Measurements from ENCODE around the gene GJD2. TPM values are rescaled to one million over a fixed set of nuclear protein-coding genes. Genes with fewer than 3 reads are reported as not detected.
A peak's percentile ranks its signal among the peaks of the same experiment; 100 is the strongest.

The GJD2 gene
- total and polyA plus RNA-seq, 7 donors: not detected

- ATAC-seq (peak in 2 of 4 donors; percentile 31 to 42), DNase-seq (no peak)
- no peak for TF ChIP-seq CTCF (IDR thresholded peaks at IDR 0.05)
- no peaks in the 10 kb centered on the region for H3K36me3 ChIP-seq (ENCODE audit: insufficient read depth in 1 of 2, low read depth in 1 of 2)
- intact Hi-C loops (cut with DNase I): loop anchor here in 1 of 2 donors (5.0 kb wide), 1 partner anchor 75 kb away; the partner anchor contains the start of gene ACTC1
- no peaks in the 10 kb centered on the region for H3K27me3 ChIP-seq (ENCODE audit: insufficient read depth in 3 of 3, low read length in 2 of 3)
- 19 to 27% (median 26%) methylated on average over 4 of the region's 4 CpGs for WGBS, 3 donors
- H3K9me3 ChIP-seq: no peaks in the 10 kb centered on the region
- H3K4me3 ChIP-seq: peak overlapping the region; percentile 46
- peak overlapping the region; percentile 77 for H3K27ac ChIP-seq
- H3K4me1 ChIP-seq: peaks cover 68% of the 10 kb centered on the region
Observed at GRCh38 chr15:34722439-34722836, 32.4 kb downstream of the GJD2 start.

GRCh38 chr15:34721802-34722438 is 32.9 kb downstream of the GJD2 start:
- 5 to 7% (median 5%) methylated on average over 26 to 30 of the region's 30 CpGs for WGBS, 3 donors

GRCh38 chr15:34721157-34721801 is 33.5 kb downstream of the GJD2 start:
- peak overlapping the region; percentile 77 for H3K27ac ChIP-seq
- no peak for ATAC-seq
- H3K27me3 ChIP-seq (ENCODE audit: insufficient read depth in 3 of 3, low read length in 2 of 3): no peaks in the 10 kb centered on the region
- peaks cover 68% of the 10 kb centered on the region for H3K4me1 ChIP-seq
- H3K4me3 ChIP-seq: peak overlapping the region; percentile 46
- intact Hi-C loops (cut with DNase I): loop anchor here in 1 of 2 donors (5.0 kb wide), 1 partner anchor 76 kb away; the partner anchor contains the start of gene ACTC1
- no peak for DNase-seq
- TF ChIP-seq CTCF (IDR thresholded peaks at IDR 0.05): no peak
- 75 to 86% (median 85%) methylated on average over 7 of the region's 7 CpGs for WGBS, 3 donors
- no peaks in the 10 kb centered on the region for H3K36me3 ChIP-seq (ENCODE audit: insufficient read depth in 1 of 2, low read depth in 1 of 2)
- no peaks in the 10 kb centered on the region for H3K9me3 ChIP-seq

More at GRCh38 chr15:34721802-34722438, 32.9 kb downstream of the GJD2 start:
- intact Hi-C loops (cut with DNase I): loop anchor here in 1 of 2 donors (5.0 kb wide), 1 partner anchor 75 kb away; the partner anchor contains the start of gene ACTC1
- Histone ChIP-seq H3K9me3 (no peaks in the 10 kb centered on the region), H3K27ac (peak overlapping the region; percentile 77), H3K27me3 (ENCODE audit: insufficient read depth in 3 of 3, low read length in 2 of 3) (no peaks in the 10 kb centered on the region), H3K4me1 (peaks cover 68% of the 10 kb centered on the region), H3K4me3 (peak overlapping the region; percentile 46), H3K36me3 (ENCODE audit: insufficient read depth in 1 of 2, low read depth in 1 of 2) (no peaks in the 10 kb centered on the region)
- DNase-seq: peak; percentile 63 to 83
- TF ChIP-seq CTCF (IDR thresholded peaks at IDR 0.05): no peak
- ATAC-seq: peak; percentile 67 to 78 (median 75)

- WGBS, 3 donors: 39 to 75% (median 53%) methylated on average over 2 of the region's 2 CpGs
- H3K4me1 ChIP-seq: peaks cover 56% of the 10 kb centered on the region
- DNase-seq (no peak), ATAC-seq (peak in 1 of 4 donors; percentile 10)
- intact Hi-C loops (cut with DNase I): loop anchor here in 1 of 2 donors (5.0 kb wide), 1 partner anchor 78 kb away; the partner anchor contains the start of gene ACTC1
- H3K4me3 ChIP-seq: no peak overlapping the region
- H3K9me3 ChIP-seq: no peaks in the 10 kb centered on the region
- no peaks in the 10 kb centered on the region for H3K36me3 ChIP-seq (ENCODE audit: insufficient read depth in 1 of 2, low read depth in 1 of 2)
- no peak for TF ChIP-seq CTCF (IDR thresholded peaks at IDR 0.05)
- no peaks in the 10 kb centered on the region for H3K27me3 ChIP-seq (ENCODE audit: insufficient read depth in 3 of 3, low read length in 2 of 3)
- peak overlapping the region; percentile 61 for H3K27ac ChIP-seq
Observed at GRCh38 chr15:34719695-34720094, 35.1 kb downstream of the GJD2 start.
